ENCODE results near the gene ANKFN1. TPM values are rescaled to one million over a fixed set of nuclear protein-coding genes. Genes with fewer than 3 reads are reported as not detected.

ANKFN1 gene
- total RNA-seq, 1 experiment from 2014 or later = not detected

DNA sequence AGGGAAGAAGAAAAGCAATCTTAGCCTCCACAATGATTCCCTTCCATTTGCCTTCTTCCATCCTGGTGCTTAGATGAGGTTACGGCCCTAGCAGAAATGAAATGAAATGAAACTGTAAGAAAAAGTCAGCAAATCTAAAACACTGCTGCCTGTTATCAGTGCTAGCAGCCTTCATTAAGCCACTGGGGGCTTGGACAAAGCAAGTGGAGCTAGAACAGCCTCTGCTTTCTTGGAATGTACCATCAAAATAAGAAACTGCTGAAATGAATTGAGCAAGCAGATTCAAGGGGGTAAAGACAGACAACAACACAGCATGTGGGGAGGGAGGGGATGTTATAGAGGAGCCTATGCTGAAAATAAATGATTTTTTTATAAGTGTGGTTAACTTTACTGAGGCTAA, 5.1 kb downstream of the ANKFN1 start:
- BruUV-seq (replicated peaks) = no TSS peak
- Histone ChIP-seq H3K27ac (ENCODE audit: low read depth, low read length, poor library complexity, severe bottlenecking) (no peak overlapping the region), H3K36me3 (ENCODE audit: insufficient read depth, low read length, poor library complexity, severe bottlenecking) (no peaks in the 10 kb centered on the region), H3K27me3 (replicated peaks; ENCODE audit: insufficient read depth, low read depth, low read length, poor library complexity) (peaks cover 12% of the 10 kb centered on the region), H3K4me3 (ENCODE audit: low read depth, low read length, poor library complexity, severe bottlenecking) (no peak overlapping the region), H3K9me3 (ENCODE audit: low read depth, low read length, poor library complexity, severe bottlenecking) (no peaks in the 10 kb centered on the region), H3K4me1 (ENCODE audit: insufficient read depth, low read length, poor library complexity, severe bottlenecking) (no peaks in the 10 kb centered on the region)
- intact Hi-C loops (cut with micrococcal nuclease; ENCODE audit: unreplicated experiment) = no loop called here
- POLR2A ChIA-PET (ENCODE audit: low non-redundant PET) = no interaction called here
- TF ChIP-seq EZH2 (IDR thresholded peaks at IDR 0.05; ENCODE audit: borderline replicate concordance, low read depth, low read length, poor library complexity, severe bottlenecking) = no peak
- no peak for DNase-seq (ENCODE audit: low spot score)
- CTCF ChIA-PET = no interaction called here

DNA sequence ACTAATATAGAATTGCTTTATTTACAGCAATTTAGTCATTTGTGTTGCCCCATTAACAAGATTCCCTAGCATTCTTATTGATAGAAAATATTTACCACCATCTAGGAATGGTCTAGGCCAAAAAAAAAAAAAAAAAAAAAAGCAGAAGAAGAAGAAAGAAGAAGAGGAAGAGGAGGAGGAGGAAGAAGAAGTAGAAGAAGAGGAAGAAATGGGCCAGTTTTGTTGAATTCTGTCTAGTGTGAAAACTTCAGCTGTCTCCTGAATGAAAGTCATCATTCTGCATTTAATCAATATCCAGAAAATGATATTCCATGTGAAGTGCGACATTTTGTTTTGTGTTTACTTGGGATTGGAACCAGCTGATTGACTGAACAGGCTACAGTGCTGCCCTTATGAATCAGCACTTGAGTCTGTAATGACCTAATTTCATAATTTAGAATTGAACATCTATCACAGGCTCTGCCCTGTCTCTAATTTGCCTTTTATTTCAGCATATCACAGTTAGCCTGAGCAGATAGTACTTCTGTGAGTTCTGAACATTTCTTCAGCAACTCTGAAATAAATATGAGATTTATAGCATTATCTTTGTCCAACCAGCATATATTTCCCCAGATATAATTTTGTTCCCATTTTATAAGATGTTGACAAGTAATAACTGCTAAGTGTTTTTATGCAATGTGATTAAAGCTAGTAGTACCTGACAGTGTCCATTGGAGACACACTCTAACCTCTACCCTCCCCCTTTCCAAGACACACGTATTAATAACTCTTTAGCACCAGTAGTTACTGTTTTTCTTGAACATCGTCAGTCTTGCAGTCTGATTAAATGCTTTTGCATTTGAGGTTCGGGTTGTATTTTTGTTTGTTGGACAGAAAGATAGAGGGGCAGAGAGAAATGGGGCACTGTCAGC, 5.9 kb downstream of the ANKFN1 start:
- POLR2A ChIA-PET (ENCODE audit: low non-redundant PET) = no interaction called here
- peaks cover 5% of the 10 kb centered on the region for H3K27me3 ChIP-seq (replicated peaks; ENCODE audit: insufficient read depth, low read depth, low read length, poor library complexity)
- H3K27ac ChIP-seq (ENCODE audit: low read depth, low read length, poor library complexity, severe bottlenecking) = no peak overlapping the region
- CTCF ChIA-PET = no interaction called here
- no peaks in the 10 kb centered on the region for H3K36me3 ChIP-seq (ENCODE audit: insufficient read depth, low read length, poor library complexity, severe bottlenecking)
- no peaks in the 10 kb centered on the region for H3K4me1 ChIP-seq (ENCODE audit: insufficient read depth, low read length, poor library complexity, severe bottlenecking)
- TF ChIP-seq, protein P1, sequence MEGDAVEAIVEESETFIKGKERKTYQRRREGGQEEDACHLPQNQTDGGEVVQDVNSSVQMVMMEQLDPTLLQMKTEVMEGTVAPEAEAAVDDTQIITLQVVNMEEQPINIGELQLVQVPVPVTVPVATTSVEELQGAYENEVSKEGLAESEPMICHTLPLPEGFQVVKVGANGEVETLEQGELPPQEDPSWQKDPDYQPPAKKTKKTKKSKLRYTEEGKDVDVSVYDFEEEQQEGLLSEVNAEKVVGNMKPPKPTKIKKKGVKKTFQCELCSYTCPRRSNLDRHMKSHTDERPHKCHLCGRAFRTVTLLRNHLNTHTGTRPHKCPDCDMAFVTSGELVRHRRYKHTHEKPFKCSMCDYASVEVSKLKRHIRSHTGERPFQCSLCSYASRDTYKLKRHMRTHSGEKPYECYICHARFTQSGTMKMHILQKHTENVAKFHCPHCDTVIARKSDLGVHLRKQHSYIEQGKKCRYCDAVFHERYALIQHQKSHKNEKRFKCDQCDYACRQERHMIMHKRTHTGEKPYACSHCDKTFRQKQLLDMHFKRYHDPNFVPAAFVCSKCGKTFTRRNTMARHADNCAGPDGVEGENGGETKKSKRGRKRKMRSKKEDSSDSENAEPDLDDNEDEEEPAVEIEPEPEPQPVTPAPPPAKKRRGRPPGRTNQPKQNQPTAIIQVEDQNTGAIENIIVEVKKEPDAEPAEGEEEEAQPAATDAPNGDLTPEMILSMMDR (conservative IDR thresholded peaks at IDR 0.05; ENCODE audit: low read depth, low read length) = no peak
- no peak for TF ChIP-seq EZH2 (IDR thresholded peaks at IDR 0.05; ENCODE audit: borderline replicate concordance, low read depth, low read length, poor library complexity, severe bottlenecking)
- intact Hi-C loops (cut with micrococcal nuclease; ENCODE audit: unreplicated experiment) = no loop called here
- H3K9me3 ChIP-seq (ENCODE audit: low read depth, low read length, poor library complexity, severe bottlenecking) = no peaks in the 10 kb centered on the region
- no peak overlapping the region for H3K4me3 ChIP-seq (ENCODE audit: low read depth, low read length, poor library complexity, severe bottlenecking)
- no TSS peak for BruUV-seq (replicated peaks)
- no peak for DNase-seq (ENCODE audit: low spot score)

DNA sequence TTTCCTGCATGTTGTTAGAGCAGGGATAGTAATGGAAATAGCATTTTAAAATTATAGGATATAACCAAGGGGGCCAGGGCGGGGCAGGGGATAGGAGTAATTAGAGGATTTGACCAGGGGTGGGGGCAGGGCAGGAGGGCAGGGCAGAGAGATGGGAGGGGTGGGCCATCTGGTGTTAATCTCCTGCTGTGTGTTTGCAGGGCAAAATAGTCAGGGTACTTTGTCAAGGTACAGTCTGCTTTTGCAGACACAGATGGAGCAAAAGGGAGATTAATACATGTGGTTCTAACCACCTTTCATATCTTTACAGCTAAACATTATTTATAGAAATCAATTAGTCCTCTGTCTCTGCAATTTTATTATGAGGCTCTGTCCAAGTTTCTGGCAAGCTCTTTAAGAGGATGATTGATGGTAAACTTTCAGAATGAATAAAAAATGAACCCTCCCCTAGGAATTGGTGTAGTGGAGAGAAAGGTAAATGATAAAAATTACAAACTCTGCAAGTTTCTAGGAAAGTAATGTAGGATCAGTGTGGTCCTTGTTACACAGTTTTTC, 6.6 kb downstream of the ANKFN1 start:
- no peak for TF ChIP-seq EZH2 (IDR thresholded peaks at IDR 0.05; ENCODE audit: borderline replicate concordance, low read depth, low read length, poor library complexity, severe bottlenecking)
- TF ChIP-seq, protein P1 (conservative IDR thresholded peaks at IDR 0.05; ENCODE audit: low read depth, low read length) = no peak
- Histone ChIP-seq H3K27me3 (replicated peaks; ENCODE audit: insufficient read depth, low read depth, low read length, poor library complexity) (peaks cover 3% of the 10 kb centered on the region), H3K4me3 (ENCODE audit: low read depth, low read length, poor library complexity, severe bottlenecking) (no peak overlapping the region), H3K36me3 (ENCODE audit: insufficient read depth, low read length, poor library complexity, severe bottlenecking) (no peaks in the 10 kb centered on the region), H3K27ac (ENCODE audit: low read depth, low read length, poor library complexity, severe bottlenecking) (no peak overlapping the region), H3K9me3 (ENCODE audit: low read depth, low read length, poor library complexity, severe bottlenecking) (no peaks in the 10 kb centered on the region), H3K4me1 (ENCODE audit: insufficient read depth, low read length, poor library complexity, severe bottlenecking) (no peaks in the 10 kb centered on the region)
- DNase-seq (ENCODE audit: low spot score) = no peak
- ChIA-PET POLR2A (ENCODE audit: low non-redundant PET) (no interaction called here), CTCF (no interaction called here)
- intact Hi-C loops (cut with micrococcal nuclease; ENCODE audit: unreplicated experiment) = no loop called here
- no TSS peak for BruUV-seq (replicated peaks)

Measured in A673 (cell line).